ENCODE data around the gene SEC16B.

Gene SEC16B

GRCh38 chr1:177976596-177976995 is 6.7 kb upstream of the SEC16B start:
- no peak for DNase-seq

- DNase-seq = no peak
Observed at GRCh38 chr1:177975588-177976495, 6.0 kb upstream of the SEC16B start.

GRCh38 chr1:177973585-177973984 is 3.7 kb upstream of the SEC16B start:
- no peak for DNase-seq

GRCh38 chr1:177969109-177969508 is 749 bp downstream of the SEC16B start:
- no peak for DNase-seq

- no peak for DNase-seq
Observed at GRCh38 chr1:177966199-177966598, 3.7 kb downstream of the SEC16B start.

GRCh38 chr1:177965293-177965692 is 4.6 kb downstream of the SEC16B start:
- DNase-seq = no peak

- no peak for DNase-seq
Observed at GRCh38 chr1:177964336-177964735, 5.5 kb downstream of the SEC16B start.

- no peak for DNase-seq
Observed at GRCh38 chr1:177960939-177961622, 8.8 kb downstream of the SEC16B start.

- DNase-seq = no peak
Observed at GRCh38 chr1:177959811-177960515, 9.9 kb downstream of the SEC16B start.

GRCh38 chr1:177958092-177958491 is 11.8 kb downstream of the SEC16B start:
- DNase-seq = no peak

- no peak for DNase-seq
Observed at GRCh38 chr1:177954076-177954475, 15.8 kb downstream of the SEC16B start.

- DNase-seq = no peak
Observed at GRCh38 chr1:177953549-177953948, 16.3 kb downstream of the SEC16B start.

- no peak for DNase-seq
Observed at GRCh38 chr1:177952691-177953090, 17.2 kb downstream of the SEC16B start.

- DNase-seq = no peak
Observed at GRCh38 chr1:177952249-177952648, 17.6 kb downstream of the SEC16B start.

- no peak for DNase-seq
Observed at GRCh38 chr1:177950506-177950905, 19.4 kb downstream of the SEC16B start.

GRCh38 chr1:177948336-177948972 is 21.4 kb downstream of the SEC16B start:
- DNase-seq = peak; percentile 76

- DNase-seq = no peak
Observed at GRCh38 chr1:177947623-177948022, 22.2 kb downstream of the SEC16B start.

GRCh38 chr1:177945943-177946650 is 23.8 kb downstream of the SEC16B start:
- DNase-seq = peak; percentile 63

- DNase-seq = no peak
Observed at GRCh38 chr1:177944016-177944949, 25.6 kb downstream of the SEC16B start.

- DNase-seq = no peak
Observed at GRCh38 chr1:177941976-177942375, 27.9 kb downstream of the SEC16B start.

- DNase-seq = no peak
Observed at GRCh38 chr1:177940682-177941081, 29.2 kb downstream of the SEC16B start.

Measured in NCI-H1105 (cell line).